ENCODE results near the gene TMEM132D.

TMEM132D gene

DNA sequence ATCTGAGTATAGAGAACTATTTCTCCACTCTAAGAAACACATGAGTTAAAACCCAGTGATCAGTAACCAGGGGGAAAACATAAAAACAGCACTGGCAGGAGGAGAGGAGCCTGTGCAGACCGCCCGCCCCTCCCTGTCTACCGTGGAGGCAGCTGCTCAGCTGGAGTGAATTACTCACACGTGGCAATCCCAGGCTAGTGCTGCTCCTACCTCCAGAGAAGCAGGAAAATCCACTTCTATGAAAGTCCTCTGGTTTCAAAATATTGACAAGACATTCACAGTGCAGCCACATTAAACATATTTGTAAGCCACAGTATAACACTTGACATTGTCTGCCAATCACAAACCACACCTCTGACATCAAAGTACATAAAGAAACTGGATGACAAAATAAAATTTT, 16.7 kb downstream of the TMEM132D start:
- Histone ChIP-seq H2BK120ac (ENCODE audit: low read depth, low read length) (no peak overlapping the region), H3K4me3 (ENCODE audit: insufficient read depth in 1 of 2, low read depth in 1 of 2, low read length in 2 of 2) (no peak overlapping the region), H3K23ac (ENCODE audit: low read length in 2 of 2) (no peak overlapping the region), H4K91ac (ENCODE audit: low read length) (no peak overlapping the region), H3K27ac (ENCODE audit: low read length, poor library complexity, severe bottlenecking) (no peak overlapping the region), H3K9me3 (ENCODE audit: control insufficient read depth, low read length) (peaks cover 4% of the 10 kb centered on the region), H4K8ac (ENCODE audit: low read length) (no peak overlapping the region), H3K9ac (ENCODE audit: low read length) (no peak overlapping the region), H2BK12ac (ENCODE audit: low read length in 2 of 2) (no peak overlapping the region), H2AFZ (ENCODE audit: low read depth, low read length) (no peak overlapping the region), H3K18ac (ENCODE audit: low read depth in 1 of 2, low read length in 2 of 2) (no peak overlapping the region), H2BK15ac (ENCODE audit: low read depth, poor library complexity, severe bottlenecking) (no peak overlapping the region), H3K36me3 (ENCODE audit: control insufficient read depth in 1 of 2, insufficient read depth in 2 of 2, low read depth in 1 of 2, low read length in 2 of 2) (no peaks in the 10 kb centered on the region), H3K4ac (ENCODE audit: low read depth in 1 of 2, low read length in 2 of 2) (no peak overlapping the region), H3K4me2 (ENCODE audit: low read length, poor library complexity, severe bottlenecking) (no peak overlapping the region), H3K4me1 (ENCODE audit: control insufficient read depth, insufficient read depth, low read depth, low read length) (no peaks in the 10 kb centered on the region), H3K14ac (ENCODE audit: low read length in 2 of 2) (no peak overlapping the region), H2BK5ac (ENCODE audit: low read depth, low read length, poor library complexity, severe bottlenecking) (no peak overlapping the region), H3K27me3 (ENCODE audit: control insufficient read depth in 1 of 2, insufficient read depth in 1 of 2, low read length in 2 of 2) (no peaks in the 10 kb centered on the region), H3K79me1 (replicated peaks; ENCODE audit: low read length, poor library complexity, severe bottlenecking) (no peaks in the 10 kb centered on the region), H2AK5ac (ENCODE audit: low read length, severe bottlenecking) (no peak overlapping the region)
- WGBS, result 24% methylated on average over 4 of the region's 4 CpGs
- no peak for DNase-seq

DNA sequence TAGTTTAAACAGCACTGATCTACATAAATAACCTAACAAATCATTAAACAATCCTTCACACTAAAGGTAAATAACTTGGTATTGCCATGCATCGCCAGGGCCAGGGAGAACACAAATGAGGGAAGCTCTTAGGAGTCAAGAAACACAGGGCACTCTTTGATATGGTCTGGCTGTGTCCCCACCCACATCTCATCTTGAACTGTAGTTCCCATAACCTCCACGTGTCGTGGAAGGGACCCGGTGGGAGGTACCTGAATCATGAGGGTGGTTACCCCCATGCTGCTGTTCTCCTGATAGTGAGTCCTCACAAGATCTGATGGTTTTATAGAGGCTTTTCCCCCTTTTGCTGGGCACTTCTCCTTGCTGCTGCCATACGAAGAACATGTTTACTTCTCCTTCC, 17.3 kb downstream of the TMEM132D start:
- no peak overlapping the region for H3K4ac ChIP-seq (ENCODE audit: low read depth in 1 of 2, low read length in 2 of 2)
- 51% methylated on average over 5 of the region's 5 CpGs for WGBS
- no peaks in the 10 kb centered on the region for H3K36me3 ChIP-seq (ENCODE audit: control insufficient read depth in 1 of 2, insufficient read depth in 2 of 2, low read depth in 1 of 2, low read length in 2 of 2)
- no peak overlapping the region for H2BK120ac ChIP-seq (ENCODE audit: low read depth, low read length)
- no peak overlapping the region for H4K91ac ChIP-seq (ENCODE audit: low read length)
- no peaks in the 10 kb centered on the region for H3K79me1 ChIP-seq (replicated peaks; ENCODE audit: low read length, poor library complexity, severe bottlenecking)
- no peak overlapping the region for H3K23ac ChIP-seq (ENCODE audit: low read length in 2 of 2)
- H3K4me3 ChIP-seq (ENCODE audit: insufficient read depth in 1 of 2, low read depth in 1 of 2, low read length in 2 of 2), result no peak overlapping the region
- no peak overlapping the region for H3K14ac ChIP-seq (ENCODE audit: low read length in 2 of 2)
- H3K27ac ChIP-seq (ENCODE audit: low read length, poor library complexity, severe bottlenecking), result no peak overlapping the region
- H2BK12ac ChIP-seq (ENCODE audit: low read length in 2 of 2), result no peak overlapping the region
- no peak overlapping the region for H3K4me2 ChIP-seq (ENCODE audit: low read length, poor library complexity, severe bottlenecking)
- no peak overlapping the region for H2AFZ ChIP-seq (ENCODE audit: low read depth, low read length)
- H3K4me1 ChIP-seq (ENCODE audit: control insufficient read depth, insufficient read depth, low read depth, low read length), result no peaks in the 10 kb centered on the region
- no peak overlapping the region for H2AK5ac ChIP-seq (ENCODE audit: low read length, severe bottlenecking)
- no peak overlapping the region for H3K9ac ChIP-seq (ENCODE audit: low read length)
- peaks cover 4% of the 10 kb centered on the region for H3K9me3 ChIP-seq (ENCODE audit: control insufficient read depth, low read length)
- H3K27me3 ChIP-seq (ENCODE audit: control insufficient read depth in 1 of 2, insufficient read depth in 1 of 2, low read length in 2 of 2), result no peaks in the 10 kb centered on the region
- no peak overlapping the region for H3K18ac ChIP-seq (ENCODE audit: low read depth in 1 of 2, low read length in 2 of 2)
- DNase-seq, result no peak
- no peak overlapping the region for H2BK15ac ChIP-seq (ENCODE audit: low read depth, poor library complexity, severe bottlenecking)
- no peak overlapping the region for H4K8ac ChIP-seq (ENCODE audit: low read length)
- no peak overlapping the region for H2BK5ac ChIP-seq (ENCODE audit: low read depth, low read length, poor library complexity, severe bottlenecking)

DNA sequence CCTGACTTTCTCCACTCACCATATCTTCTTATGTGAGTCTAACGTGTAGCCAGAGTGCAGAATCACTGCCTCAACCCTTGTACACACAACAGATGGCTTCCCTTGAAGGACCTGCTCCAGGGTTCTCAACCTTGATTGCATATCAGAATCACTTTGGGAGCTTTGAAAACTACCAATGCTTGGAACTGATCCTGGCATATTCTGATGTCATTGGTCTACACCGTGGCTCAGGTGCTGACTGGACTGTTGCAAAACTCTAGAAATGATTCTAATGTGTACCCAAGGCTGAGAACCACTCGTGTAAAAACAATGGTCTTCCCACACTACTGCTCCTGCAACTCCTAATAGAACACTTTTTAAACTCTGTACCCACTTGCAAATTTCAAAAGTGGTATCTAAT, 18.5 kb downstream of the TMEM132D start:
- Histone ChIP-seq H2BK120ac (ENCODE audit: low read depth, low read length) (no peak overlapping the region), H3K9me3 (ENCODE audit: control insufficient read depth, low read length) (peaks cover 4% of the 10 kb centered on the region), H2BK15ac (ENCODE audit: low read depth, poor library complexity, severe bottlenecking) (no peak overlapping the region), H3K4me1 (ENCODE audit: control insufficient read depth, insufficient read depth, low read depth, low read length) (no peaks in the 10 kb centered on the region), H3K23ac (ENCODE audit: low read length in 2 of 2) (no peak overlapping the region), H3K4me2 (ENCODE audit: low read length, poor library complexity, severe bottlenecking) (no peak overlapping the region), H2BK12ac (ENCODE audit: low read length in 2 of 2) (no peak overlapping the region), H3K36me3 (ENCODE audit: control insufficient read depth in 1 of 2, insufficient read depth in 2 of 2, low read depth in 1 of 2, low read length in 2 of 2) (no peaks in the 10 kb centered on the region), H3K4ac (ENCODE audit: low read depth in 1 of 2, low read length in 2 of 2) (no peak overlapping the region), H4K8ac (ENCODE audit: low read length) (no peak overlapping the region), H3K4me3 (ENCODE audit: insufficient read depth in 1 of 2, low read depth in 1 of 2, low read length in 2 of 2) (no peak overlapping the region), H3K14ac (ENCODE audit: low read length in 2 of 2) (no peak overlapping the region), H3K27me3 (ENCODE audit: control insufficient read depth in 1 of 2, insufficient read depth in 1 of 2, low read length in 2 of 2) (no peaks in the 10 kb centered on the region), H3K18ac (ENCODE audit: low read depth in 1 of 2, low read length in 2 of 2) (no peak overlapping the region), H2AFZ (ENCODE audit: low read depth, low read length) (no peak overlapping the region), H3K9ac (ENCODE audit: low read length) (no peak overlapping the region), H3K27ac (ENCODE audit: low read length, poor library complexity, severe bottlenecking) (no peak overlapping the region), H2AK5ac (ENCODE audit: low read length, severe bottlenecking) (no peak overlapping the region), H2BK5ac (ENCODE audit: low read depth, low read length, poor library complexity, severe bottlenecking) (no peak overlapping the region), H3K79me1 (replicated peaks; ENCODE audit: low read length, poor library complexity, severe bottlenecking) (no peaks in the 10 kb centered on the region), H4K91ac (ENCODE audit: low read length) (no peak overlapping the region)
- no peak for DNase-seq
- 18% methylated on average over 2 of the region's 3 CpGs for WGBS

DNA sequence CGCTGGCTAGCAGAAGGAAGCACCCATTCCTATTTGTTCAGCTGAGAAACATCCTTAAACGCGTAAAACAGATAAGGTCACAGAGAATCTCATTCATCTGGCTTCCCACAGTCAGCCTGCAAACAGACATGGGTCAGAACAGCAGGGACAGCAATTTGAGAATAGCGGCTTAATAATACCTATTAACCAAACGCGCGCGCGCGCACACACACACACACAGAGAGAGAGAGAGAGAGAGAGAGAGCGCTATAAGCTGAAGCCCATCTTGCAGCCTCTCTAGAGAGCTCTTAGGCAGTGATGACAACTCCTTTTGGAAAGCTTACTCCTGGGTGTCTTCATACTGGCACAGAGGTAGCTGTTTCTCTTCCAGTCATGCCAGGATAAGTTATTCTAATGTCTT, 26.4 kb downstream of the TMEM132D start:
- Histone ChIP-seq H3K9ac (ENCODE audit: low read length) (no peak overlapping the region), H3K27me3 (ENCODE audit: control insufficient read depth in 1 of 2, insufficient read depth in 1 of 2, low read length in 2 of 2) (no peaks in the 10 kb centered on the region), H3K4me3 (ENCODE audit: insufficient read depth in 1 of 2, low read depth in 1 of 2, low read length in 2 of 2) (no peak overlapping the region), H3K4me2 (ENCODE audit: low read length, poor library complexity, severe bottlenecking) (no peak overlapping the region), H2AFZ (ENCODE audit: low read depth, low read length) (no peak overlapping the region), H3K18ac (ENCODE audit: low read depth in 1 of 2, low read length in 2 of 2) (no peak overlapping the region), H3K9me3 (ENCODE audit: control insufficient read depth, low read length) (peaks cover 29% of the 10 kb centered on the region), H2AK5ac (ENCODE audit: low read length, severe bottlenecking) (no peak overlapping the region), H2BK5ac (ENCODE audit: low read depth, low read length, poor library complexity, severe bottlenecking) (no peak overlapping the region), H3K27ac (ENCODE audit: low read length, poor library complexity, severe bottlenecking) (no peak overlapping the region), H3K79me1 (replicated peaks; ENCODE audit: low read length, poor library complexity, severe bottlenecking) (no peaks in the 10 kb centered on the region), H2BK12ac (ENCODE audit: low read length in 2 of 2) (no peak overlapping the region), H2BK120ac (ENCODE audit: low read depth, low read length) (no peak overlapping the region), H4K91ac (ENCODE audit: low read length) (no peak overlapping the region), H3K4ac (ENCODE audit: low read depth in 1 of 2, low read length in 2 of 2) (no peak overlapping the region), H3K14ac (ENCODE audit: low read length in 2 of 2) (no peak overlapping the region), H2BK15ac (ENCODE audit: low read depth, poor library complexity, severe bottlenecking) (no peak overlapping the region), H3K36me3 (ENCODE audit: control insufficient read depth in 1 of 2, insufficient read depth in 2 of 2, low read depth in 1 of 2, low read length in 2 of 2) (no peaks in the 10 kb centered on the region), H3K4me1 (ENCODE audit: control insufficient read depth, insufficient read depth, low read depth, low read length) (no peaks in the 10 kb centered on the region), H4K8ac (ENCODE audit: low read length) (no peak overlapping the region), H3K23ac (ENCODE audit: low read length in 2 of 2) (no peak overlapping the region)
- WGBS, result 93% methylated on average over 11 of the region's 11 CpGs
- no peak for DNase-seq

All from mesenchymal stem cell (in vitro differentiated cells and primary cell).